ENCODE results near the gene CENPB.

Gene CENPB

DNA sequence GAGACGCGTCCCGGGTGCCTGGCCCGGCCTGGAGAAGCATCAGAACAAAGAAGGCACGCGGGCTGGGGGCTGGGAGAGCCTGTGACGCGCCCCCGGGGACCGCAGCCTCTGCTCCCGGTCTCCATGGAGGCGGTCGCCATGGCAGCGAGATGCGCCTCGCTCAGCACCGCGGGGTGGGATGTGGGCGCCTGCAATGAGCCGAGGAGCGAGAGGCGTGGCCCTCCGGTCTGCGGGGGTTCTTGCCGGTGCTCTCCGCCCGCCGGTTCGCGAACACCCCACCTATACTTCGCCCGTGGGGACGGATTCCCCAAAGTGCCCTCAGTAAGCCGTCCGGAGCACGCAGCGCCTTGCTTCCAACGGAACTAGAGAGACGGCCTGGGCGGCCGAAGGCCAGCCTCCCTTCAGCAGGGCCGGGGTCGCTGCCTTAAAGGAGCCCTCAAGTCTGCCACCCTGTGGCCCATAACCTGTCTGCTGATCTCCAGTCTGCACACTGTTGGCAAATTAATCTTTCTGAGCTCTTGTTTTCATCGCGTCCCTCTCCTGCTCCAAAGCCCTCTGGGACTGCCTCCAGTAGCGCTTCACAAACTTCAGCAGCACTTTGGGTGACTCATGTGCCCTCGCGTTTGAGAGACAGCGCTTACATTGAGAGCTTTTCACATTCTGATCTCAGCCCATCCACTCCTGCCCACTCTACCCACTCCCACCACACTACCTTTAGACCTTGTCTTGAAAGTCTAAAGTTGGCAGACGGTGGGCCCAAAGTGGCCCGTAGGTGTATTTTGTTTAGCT is 18.0 kb downstream of the CENPB start:
- H3K36me3 ChIP-seq (ENCODE audit: insufficient read depth, low read length), result no peaks in the 10 kb centered on the region
- H3K9ac ChIP-seq (ENCODE audit: insufficient read length), result peak overlapping the region; percentile 80
- DNase-seq (ENCODE audit: low read depth, low spot score), result no peak
- H3K9me3 ChIP-seq (ENCODE audit: low read depth, low read length), result no peaks in the 10 kb centered on the region
- peak overlapping the region; percentile 61; the same call in 1 of the 2 replicates for H3K27ac ChIP-seq
- TF ChIP-seq POLR2AphosphoS5 (IDR thresholded peaks at IDR 0.05; ENCODE audit: borderline replicate concordance, low read depth, low read length) (no peak), EZH2 (IDR thresholded peaks at IDR 0.05) (no peak), FOXP2 (optimal IDR thresholded peaks at IDR 0.05; ENCODE audit: control extremely low read depth, extremely low read length, insufficient read depth) (no peak)
- peak overlapping the region; percentile 97 for H3K4me3 ChIP-seq

DNA sequence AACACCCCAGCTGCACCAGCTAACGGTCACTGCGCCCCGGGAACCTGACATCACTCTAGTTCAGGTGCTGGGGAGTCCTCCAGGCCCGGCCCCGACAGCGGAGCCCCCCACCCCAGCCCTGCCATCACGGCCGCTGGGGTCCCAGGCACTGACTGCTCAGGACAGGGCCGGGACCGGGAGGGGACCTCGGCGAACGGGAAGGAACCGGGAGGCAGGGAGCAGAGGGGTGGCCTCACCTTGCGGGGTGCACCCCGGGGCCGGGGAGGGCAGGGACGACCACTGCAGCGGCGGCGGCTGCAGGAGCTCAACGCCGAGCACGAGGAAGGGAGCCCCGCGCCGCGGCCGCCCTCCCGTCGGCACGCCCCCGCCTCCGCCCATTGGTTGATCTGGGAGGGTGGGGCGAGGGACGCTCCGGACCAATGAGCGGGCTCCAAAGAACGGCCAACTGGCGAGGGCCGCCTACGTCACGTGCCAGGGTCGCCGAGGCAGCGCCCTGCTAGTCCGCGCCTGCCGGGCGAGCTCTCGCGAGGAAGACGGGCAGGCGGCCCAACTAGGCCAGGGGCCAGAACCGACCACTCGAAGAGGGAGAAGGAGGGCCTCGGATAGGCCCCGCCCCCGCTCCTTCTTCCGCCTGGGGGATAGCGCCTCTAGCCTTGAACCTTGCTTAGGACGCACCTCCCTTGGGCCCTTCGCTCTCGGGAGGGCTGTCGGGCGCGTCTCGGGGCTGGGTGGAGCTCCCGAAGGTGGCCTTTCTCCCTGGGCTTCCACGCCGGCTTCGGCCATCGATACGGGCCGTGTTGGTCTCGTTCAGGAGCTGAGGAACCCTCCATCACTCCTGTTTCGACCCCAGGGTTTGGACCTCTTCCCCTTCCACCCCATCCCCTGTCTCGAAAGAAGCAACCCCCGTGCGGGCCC is 18.9 kb downstream of the CENPB start, which contains the start of gene ADISSP:
TSS of gene ADISSP (minus strand) at position 327 of the 915 bp plus-strand sequence. CDS start 7,653 bp downstream, outside the sequence.
- TF ChIP-seq FOXP2 (optimal IDR thresholded peaks at IDR 0.05; ENCODE audit: control extremely low read depth, extremely low read length, insufficient read depth), result no peak
- TF ChIP-seq POLR2AphosphoS5 (IDR thresholded peaks at IDR 0.05; ENCODE audit: borderline replicate concordance, low read depth, low read length), result peak; percentile 87
- no peak for TF ChIP-seq EZH2 (IDR thresholded peaks at IDR 0.05)
- Histone ChIP-seq H3K27ac (peak within 1 kb of the TSS; percentile 61; the same call in 1 of the 2 replicates), H3K9me3 (ENCODE audit: low read depth, low read length) (no peaks in the 10 kb centered on the region), H3K36me3 (ENCODE audit: insufficient read depth, low read length) (no peaks in the 10 kb centered on the region), H3K4me3 (peak within 1 kb of the TSS; percentile 97), H3K9ac (ENCODE audit: insufficient read length) (peak within 1 kb of the TSS; percentile 86)
- DNase-seq (ENCODE audit: low read depth, low spot score), result no peak

- Histone ChIP-seq H3K4me3 (peak overlapping the region; percentile 97), H3K27ac (no peak overlapping the region), H3K9ac (ENCODE audit: insufficient read length) (peak overlapping the region; percentile 86), H3K9me3 (ENCODE audit: low read depth, low read length) (no peaks in the 10 kb centered on the region), H3K36me3 (ENCODE audit: insufficient read depth, low read length) (no peaks in the 10 kb centered on the region; the same call in 1 of the 2 replicates)
- no peak for DNase-seq (ENCODE audit: low read depth, low spot score)
- TF ChIP-seq POLR2AphosphoS5 (IDR thresholded peaks at IDR 0.05; ENCODE audit: borderline replicate concordance, low read depth, low read length), result no peak
- no peak for TF ChIP-seq FOXP2 (optimal IDR thresholded peaks at IDR 0.05; ENCODE audit: control extremely low read depth, extremely low read length, insufficient read depth)
- no peak for TF ChIP-seq EZH2 (IDR thresholded peaks at IDR 0.05)
Observed at GRCh38 chr20:3767110-3767426, 19.5 kb downstream of the CENPB start.

DNA sequence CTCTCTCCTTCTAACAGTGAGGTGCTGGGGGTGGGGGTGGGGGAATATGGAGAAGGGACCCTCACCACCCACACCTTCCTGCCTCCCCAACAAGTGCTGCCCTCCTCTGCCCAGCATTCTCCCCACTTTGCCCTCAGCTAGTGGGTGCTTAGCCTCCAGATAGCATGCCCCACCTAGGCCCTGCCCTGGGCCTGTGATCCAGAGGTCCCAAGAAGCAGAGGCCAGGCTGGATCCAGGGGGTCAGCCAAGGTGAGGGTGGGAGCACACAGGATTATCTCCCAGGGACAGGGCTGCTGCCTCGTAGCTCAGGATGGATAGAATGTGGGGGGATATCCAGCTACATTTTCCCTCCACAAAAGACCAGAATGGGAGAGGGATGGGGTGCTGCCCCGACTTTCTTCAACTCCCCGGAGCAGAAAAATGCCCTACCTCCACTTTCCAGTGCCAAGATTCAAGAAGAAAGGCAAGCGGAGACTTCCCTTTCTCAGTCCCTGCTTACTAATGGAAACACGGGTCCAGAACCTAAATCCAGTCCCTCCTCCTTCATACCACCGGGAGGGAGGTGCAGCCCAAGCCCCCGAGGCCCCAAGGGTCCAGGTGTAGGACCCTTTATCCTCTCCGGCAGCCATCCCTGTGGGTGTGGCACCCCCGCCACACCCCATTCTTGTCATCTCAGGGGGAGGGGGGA is 20.0 kb downstream of the CENPB start:
- H3K4me3 ChIP-seq, result peak overlapping the region; percentile 97
- TF ChIP-seq FOXP2 (optimal IDR thresholded peaks at IDR 0.05; ENCODE audit: control extremely low read depth, extremely low read length, insufficient read depth) (no peak), EZH2 (IDR thresholded peaks at IDR 0.05) (no peak), POLR2AphosphoS5 (IDR thresholded peaks at IDR 0.05; ENCODE audit: borderline replicate concordance, low read depth, low read length) (no peak)
- H3K27ac ChIP-seq, result no peak overlapping the region
- H3K9me3 ChIP-seq (ENCODE audit: low read depth, low read length), result no peaks in the 10 kb centered on the region
- no peak for DNase-seq (ENCODE audit: low read depth, low spot score)
- H3K36me3 ChIP-seq (ENCODE audit: insufficient read depth, low read length), result peaks cover 4% of the 10 kb centered on the region; the same call in 1 of the 2 replicates
- H3K9ac ChIP-seq (ENCODE audit: insufficient read length), result peak overlapping the region; percentile 86

DNA sequence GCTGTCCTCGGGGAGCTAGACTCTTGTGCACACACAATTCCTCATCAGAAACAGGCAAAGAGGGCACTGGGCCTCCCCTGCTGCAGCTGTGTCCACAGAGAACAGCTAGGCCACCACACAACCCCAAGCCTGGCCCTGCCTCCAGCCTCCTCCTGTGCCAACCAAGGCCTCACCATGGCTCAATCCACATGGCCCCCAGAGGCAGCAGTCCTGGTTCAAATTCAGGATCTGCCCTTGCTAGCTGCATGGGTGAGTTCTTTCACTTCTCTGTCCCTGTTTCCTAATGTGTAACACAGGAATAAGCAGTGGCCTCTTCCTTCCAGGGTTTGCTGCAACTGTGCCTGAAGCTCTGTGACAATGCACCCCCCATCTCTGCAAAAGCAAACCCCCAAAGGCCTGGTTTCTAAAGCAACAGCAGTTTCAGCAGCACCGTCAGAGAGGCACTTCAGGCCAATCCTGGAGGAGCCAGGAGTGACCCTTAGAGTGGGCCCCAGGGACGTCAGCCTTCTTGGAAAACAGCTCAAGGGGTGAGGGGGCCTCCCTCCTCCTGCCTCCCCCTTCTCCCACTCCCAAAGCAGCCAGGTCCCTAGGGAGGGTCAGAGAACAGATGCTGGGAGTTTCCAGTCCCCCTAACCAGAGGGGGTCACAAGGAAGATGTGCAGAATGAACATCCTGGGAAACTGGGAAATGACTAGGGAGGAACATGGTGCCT is 21.2 kb downstream of the CENPB start:
- Histone ChIP-seq H3K4me3 (peak overlapping the region; percentile 97; the same call in 1 of the 2 replicates), H3K9me3 (ENCODE audit: low read depth, low read length) (no peaks in the 10 kb centered on the region), H3K27ac (no peak overlapping the region), H3K36me3 (ENCODE audit: insufficient read depth, low read length) (peaks cover 5% of the 10 kb centered on the region; the same call in 1 of the 2 replicates), H3K9ac (ENCODE audit: insufficient read length) (peak overlapping the region; percentile 86)
- no peak for DNase-seq (ENCODE audit: low read depth, low spot score)
- TF ChIP-seq POLR2AphosphoS5 (IDR thresholded peaks at IDR 0.05; ENCODE audit: borderline replicate concordance, low read depth, low read length) (no peak), EZH2 (IDR thresholded peaks at IDR 0.05) (no peak), FOXP2 (optimal IDR thresholded peaks at IDR 0.05; ENCODE audit: control extremely low read depth, extremely low read length, insufficient read depth) (no peak)

DNA sequence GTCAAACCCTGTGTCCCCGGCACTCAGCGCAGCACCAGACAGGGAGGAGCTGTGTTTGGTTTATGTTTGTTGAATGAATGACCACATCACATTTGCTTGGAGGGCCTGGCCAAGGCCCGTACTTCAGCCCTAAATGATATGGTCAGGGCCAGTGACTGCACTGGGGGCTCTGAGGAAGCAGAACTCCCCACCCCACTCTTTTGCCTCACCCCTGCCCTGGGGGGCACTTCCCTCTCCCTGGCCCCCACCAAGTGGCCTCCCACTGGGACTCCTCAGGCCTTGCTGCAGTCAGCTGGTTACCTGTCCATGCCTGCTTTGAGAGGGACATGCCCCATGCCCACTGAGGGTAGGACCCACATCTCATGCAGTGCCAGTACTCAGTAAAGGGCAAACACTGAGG is 21.9 kb downstream of the CENPB start:
- no peak overlapping the region for H3K9ac ChIP-seq (ENCODE audit: insufficient read length)

More for the DNA sequence above, 21.9 kb downstream of the CENPB start:
- H3K4me3 ChIP-seq, result no peak overlapping the region
- DNase-seq (ENCODE audit: low read depth, low spot score), result no peak
- no peak overlapping the region for H3K27ac ChIP-seq
- TF ChIP-seq POLR2AphosphoS5 (IDR thresholded peaks at IDR 0.05; ENCODE audit: borderline replicate concordance, low read depth, low read length), result no peak
- TF ChIP-seq FOXP2 (optimal IDR thresholded peaks at IDR 0.05; ENCODE audit: control extremely low read depth, extremely low read length, insufficient read depth), result no peak
- TF ChIP-seq EZH2 (IDR thresholded peaks at IDR 0.05), result no peak
- H3K36me3 ChIP-seq (ENCODE audit: insufficient read depth, low read length), result peaks cover 5% of the 10 kb centered on the region; the same call in 1 of the 2 replicates
- H3K9me3 ChIP-seq (ENCODE audit: low read depth, low read length), result no peaks in the 10 kb centered on the region
